ENCODE results near the gene STX8.

Gene STX8

GRCh38 chr17:9364837-9365430 lies 210.7 kb downstream of the STX8 start:
- TF ChIP-seq CTCF (IDR thresholded peaks at IDR 0.05; ENCODE audit: insufficient read depth, low read length, missing control alignments) = no peak
- no peak overlapping the region for H3K4me3 ChIP-seq (ENCODE audit: low read depth, low read length)
- no peak for DNase-seq (ENCODE audit: low read depth, low spot score)
- CTCF ChIA-PET = interaction anchor here (1.1 kb wide), 1 partner anchor 9 kb away, joined by 3 read pairs; no protein-coding TSS in a partner anchor
- POLR2A ChIA-PET = no interaction called here

GRCh38 chr17:9363440-9364350 lies 211.9 kb downstream of the STX8 start:
- CTCF ChIA-PET = no interaction called here

GRCh38 chr17:9361188-9361955 lies 214.2 kb downstream of the STX8 start:
- no peak for TF ChIP-seq CTCF (IDR thresholded peaks at IDR 0.05; ENCODE audit: insufficient read depth, low read length, missing control alignments)
- DNase-seq (ENCODE audit: low read depth, low spot score) = peak; percentile 61
- ChIA-PET CTCF (no interaction called here), POLR2A (no interaction called here)
- no peak overlapping the region for H3K4me3 ChIP-seq (ENCODE audit: low read depth, low read length)

More at GRCh38 chr17:9363440-9364350, 211.9 kb downstream of the STX8 start:
- POLR2A ChIA-PET = no interaction called here
- DNase-seq (ENCODE audit: low read depth, low spot score) = no peak
- H3K4me3 ChIP-seq (ENCODE audit: low read depth, low read length) = no peak overlapping the region
- TF ChIP-seq CTCF (IDR thresholded peaks at IDR 0.05; ENCODE audit: insufficient read depth, low read length, missing control alignments) = no peak

GRCh38 chr17:9360677-9361081 lies 214.9 kb downstream of the STX8 start:
- no peak overlapping the region for H3K4me3 ChIP-seq (ENCODE audit: low read depth, low read length)
- no peak for TF ChIP-seq CTCF (IDR thresholded peaks at IDR 0.05; ENCODE audit: insufficient read depth, low read length, missing control alignments)
- CTCF ChIA-PET = no interaction called here
- DNase-seq (ENCODE audit: low read depth, low spot score) = no peak
- POLR2A ChIA-PET = no interaction called here

- DNase-seq (ENCODE audit: low read depth, low spot score) = no peak
- no peak for TF ChIP-seq CTCF (IDR thresholded peaks at IDR 0.05; ENCODE audit: insufficient read depth, low read length, missing control alignments)
- ChIA-PET CTCF (interaction anchor here (0.7 to 1.5 kb wide), 3 partner anchors 9 to 359 kb away, joined by 3 read pairs; no protein-coding TSS in a partner anchor), POLR2A (no interaction called here)
- H3K4me3 ChIP-seq (ENCODE audit: low read depth, low read length) = no peak overlapping the region
These were observed 219.1 kb downstream of the STX8 start for GRCh38 chr17:9356488-9356911.

Measured in AG04449 (cell line).